ENCODE data around the gene SOX5. TPM values are rescaled to one million over a fixed set of nuclear protein-coding genes. Genes with fewer than 3 reads are reported as not detected.

SOX5 gene
- total RNA-seq, 1 donor from 2014 or later: 2.9 TPM

DNA sequence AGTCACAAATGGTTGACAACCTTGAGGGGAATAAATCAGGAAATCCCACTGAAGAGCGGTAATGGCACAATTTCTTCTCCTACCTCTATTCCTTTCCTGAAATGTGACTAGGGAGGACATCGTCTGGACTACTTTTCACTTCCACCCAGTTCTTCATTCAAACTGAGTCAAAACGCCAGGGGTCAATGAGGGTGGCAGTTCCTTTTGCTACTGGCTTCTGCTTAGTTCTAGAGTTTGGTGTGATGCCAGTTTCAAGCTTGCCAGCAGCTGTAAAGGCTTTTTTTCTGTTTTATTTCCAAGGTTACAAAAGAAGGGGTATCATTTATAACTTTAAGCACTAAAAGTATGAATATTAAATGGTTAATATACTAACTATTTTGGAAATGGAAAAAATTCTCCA is 286.5 kb downstream of the SOX5 start:
- TF ChIP-seq, protein P1, sequence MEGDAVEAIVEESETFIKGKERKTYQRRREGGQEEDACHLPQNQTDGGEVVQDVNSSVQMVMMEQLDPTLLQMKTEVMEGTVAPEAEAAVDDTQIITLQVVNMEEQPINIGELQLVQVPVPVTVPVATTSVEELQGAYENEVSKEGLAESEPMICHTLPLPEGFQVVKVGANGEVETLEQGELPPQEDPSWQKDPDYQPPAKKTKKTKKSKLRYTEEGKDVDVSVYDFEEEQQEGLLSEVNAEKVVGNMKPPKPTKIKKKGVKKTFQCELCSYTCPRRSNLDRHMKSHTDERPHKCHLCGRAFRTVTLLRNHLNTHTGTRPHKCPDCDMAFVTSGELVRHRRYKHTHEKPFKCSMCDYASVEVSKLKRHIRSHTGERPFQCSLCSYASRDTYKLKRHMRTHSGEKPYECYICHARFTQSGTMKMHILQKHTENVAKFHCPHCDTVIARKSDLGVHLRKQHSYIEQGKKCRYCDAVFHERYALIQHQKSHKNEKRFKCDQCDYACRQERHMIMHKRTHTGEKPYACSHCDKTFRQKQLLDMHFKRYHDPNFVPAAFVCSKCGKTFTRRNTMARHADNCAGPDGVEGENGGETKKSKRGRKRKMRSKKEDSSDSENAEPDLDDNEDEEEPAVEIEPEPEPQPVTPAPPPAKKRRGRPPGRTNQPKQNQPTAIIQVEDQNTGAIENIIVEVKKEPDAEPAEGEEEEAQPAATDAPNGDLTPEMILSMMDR (IDR thresholded peaks at IDR 0.05; ENCODE audit: borderline replicate concordance): no peak
- Histone ChIP-seq H3K27me3 (ENCODE audit: low read depth) (no peaks in the 10 kb centered on the region), H3K36me3 (no peaks in the 10 kb centered on the region), H3K27ac (replicated peaks) (no peak overlapping the region), H3K4me1 (no peaks in the 10 kb centered on the region), H3K9me3 (replicated peaks) (no peaks in the 10 kb centered on the region), H3K4me3 (no peak overlapping the region)
- no peak for DNase-seq
- intact Hi-C loops (cut with micrococcal nuclease): no loop called here

DNA sequence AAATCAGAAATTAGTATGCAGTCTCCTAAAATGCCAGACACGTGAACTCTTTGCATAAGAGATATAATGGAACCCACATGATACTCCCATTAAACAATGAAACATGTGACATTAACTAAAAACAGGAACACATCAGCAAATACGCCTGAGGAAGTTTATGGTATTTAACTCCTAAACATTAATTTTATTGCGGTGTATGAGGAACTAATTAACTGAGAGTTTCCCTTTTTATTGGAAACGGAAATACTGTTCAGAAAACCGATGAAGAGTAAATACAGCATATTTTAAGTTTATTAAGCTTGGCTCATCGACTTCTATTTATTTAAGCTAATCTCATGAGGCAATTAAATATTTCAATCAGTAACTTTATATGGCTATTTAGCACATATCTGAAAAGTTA is 290.3 kb downstream of the SOX5 start:
- no peaks in the 10 kb centered on the region for H3K4me1 ChIP-seq
- no peak overlapping the region for H3K27ac ChIP-seq (replicated peaks)
- no peaks in the 10 kb centered on the region for H3K27me3 ChIP-seq (ENCODE audit: low read depth)
- H3K9me3 ChIP-seq (replicated peaks): no peaks in the 10 kb centered on the region
- H3K4me3 ChIP-seq: no peak overlapping the region
- intact Hi-C loops (cut with micrococcal nuclease): no loop called here
- TF ChIP-seq, protein P1 (IDR thresholded peaks at IDR 0.05; ENCODE audit: borderline replicate concordance): no peak
- no peaks in the 10 kb centered on the region for H3K36me3 ChIP-seq
- no peak for DNase-seq

DNA sequence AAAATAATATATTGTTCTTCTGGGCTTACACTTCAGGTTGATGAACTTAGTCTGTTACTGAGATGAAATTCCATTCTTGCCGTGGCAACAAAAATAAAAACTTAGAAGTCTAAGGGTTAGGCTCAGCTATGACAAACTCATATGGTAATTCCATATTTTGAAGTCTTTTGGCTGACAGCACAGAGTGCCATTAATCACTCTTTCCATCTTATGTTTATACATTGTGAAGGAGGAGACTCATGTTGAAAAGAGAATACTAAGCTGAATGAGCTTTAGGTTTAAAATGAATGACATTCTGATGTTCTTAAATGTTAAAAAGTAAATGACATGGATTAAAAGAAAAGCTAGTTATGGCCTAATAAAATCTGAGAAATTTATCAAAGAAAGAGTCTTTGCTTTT is 291.9 kb downstream of the SOX5 start:
- intact Hi-C loops (cut with micrococcal nuclease): no loop called here
- Histone ChIP-seq H3K4me3 (no peak overlapping the region), H3K4me1 (no peaks in the 10 kb centered on the region), H3K27me3 (ENCODE audit: low read depth) (no peaks in the 10 kb centered on the region), H3K36me3 (no peaks in the 10 kb centered on the region), H3K27ac (replicated peaks) (no peak overlapping the region), H3K9me3 (replicated peaks) (no peaks in the 10 kb centered on the region)
- DNase-seq: no peak
- TF ChIP-seq, protein P1 (IDR thresholded peaks at IDR 0.05; ENCODE audit: borderline replicate concordance): no peak

DNA sequence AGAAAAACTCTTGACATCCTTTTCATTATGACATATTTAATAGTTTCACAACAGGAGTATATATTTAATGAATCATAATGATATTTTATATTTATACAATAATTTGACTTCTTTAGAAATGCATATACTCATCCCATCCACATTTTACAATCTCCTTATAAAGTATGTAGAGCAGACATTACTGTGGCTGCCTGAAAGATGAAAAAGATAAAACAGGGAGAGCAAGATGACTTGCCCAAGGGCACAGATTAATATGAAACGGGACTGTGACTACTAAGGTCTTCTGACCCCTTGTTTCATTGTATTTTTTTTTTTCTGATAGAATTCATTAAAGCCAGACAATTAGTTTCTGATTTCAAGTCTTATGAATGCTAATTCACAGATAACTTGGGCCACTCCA is 293.6 kb downstream of the SOX5 start:
- TF ChIP-seq, protein P1 (IDR thresholded peaks at IDR 0.05; ENCODE audit: borderline replicate concordance): no peak
- no peak overlapping the region for H3K27ac ChIP-seq (replicated peaks)
- no peak for DNase-seq
- no peaks in the 10 kb centered on the region for H3K9me3 ChIP-seq (replicated peaks)
- H3K27me3 ChIP-seq (ENCODE audit: low read depth): no peaks in the 10 kb centered on the region
- no peaks in the 10 kb centered on the region for H3K4me1 ChIP-seq
- H3K4me3 ChIP-seq: no peak overlapping the region
- no peaks in the 10 kb centered on the region for H3K36me3 ChIP-seq
- intact Hi-C loops (cut with micrococcal nuclease): no loop called here

DNA sequence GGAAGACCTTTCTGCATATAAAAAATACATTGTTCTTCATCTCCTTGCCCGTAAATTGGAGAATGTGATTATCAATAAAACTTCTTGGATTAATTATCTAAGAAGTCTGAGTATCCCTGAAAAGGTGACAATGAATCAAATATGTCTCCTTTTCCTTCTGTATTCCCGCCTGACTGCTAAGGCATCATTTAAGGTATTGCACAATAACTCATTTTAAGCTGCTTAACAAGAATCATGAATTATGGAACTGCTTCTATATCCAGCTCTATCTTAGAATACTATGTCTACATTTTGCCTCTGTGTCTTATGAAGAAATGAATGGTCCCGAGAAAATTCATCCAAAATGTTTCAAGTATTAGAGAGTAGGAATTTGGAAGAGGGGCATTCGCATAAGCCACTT is 294.4 kb downstream of the SOX5 start:
- Histone ChIP-seq H3K4me3 (no peak overlapping the region), H3K36me3 (no peaks in the 10 kb centered on the region), H3K27me3 (ENCODE audit: low read depth) (no peaks in the 10 kb centered on the region), H3K27ac (replicated peaks) (no peak overlapping the region), H3K9me3 (replicated peaks) (no peaks in the 10 kb centered on the region), H3K4me1 (no peaks in the 10 kb centered on the region)
- TF ChIP-seq, protein P1 (IDR thresholded peaks at IDR 0.05; ENCODE audit: borderline replicate concordance): no peak
- no peak for DNase-seq
- intact Hi-C loops (cut with micrococcal nuclease): no loop called here

DNA sequence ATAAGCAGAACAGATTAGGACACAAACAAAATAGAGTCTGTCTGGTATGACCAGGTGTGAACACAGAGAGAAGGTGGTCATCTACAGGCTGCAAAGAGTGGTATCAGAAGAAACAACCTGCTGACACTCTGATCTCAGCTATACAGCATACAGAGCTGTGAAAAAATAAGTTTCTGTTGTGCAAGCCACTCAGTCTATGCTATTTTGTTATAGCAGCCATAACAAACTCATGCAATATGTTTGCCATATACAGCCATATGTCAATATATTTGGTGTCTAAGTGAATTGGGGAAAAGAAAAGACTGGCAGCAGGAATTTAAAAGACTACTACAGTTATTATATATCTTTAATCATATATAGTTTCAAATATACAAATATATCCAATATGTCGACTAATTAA is 300.9 kb downstream of the SOX5 start:
- H3K27me3 ChIP-seq (ENCODE audit: low read depth): no peaks in the 10 kb centered on the region
- no peaks in the 10 kb centered on the region for H3K36me3 ChIP-seq
- TF ChIP-seq, protein P1 (IDR thresholded peaks at IDR 0.05; ENCODE audit: borderline replicate concordance): no peak
- no peak overlapping the region for H3K27ac ChIP-seq (replicated peaks)
- no peaks in the 10 kb centered on the region for H3K4me1 ChIP-seq
- DNase-seq: no peak
- intact Hi-C loops (cut with micrococcal nuclease): no loop called here
- H3K9me3 ChIP-seq (replicated peaks): peaks cover 26% of the 10 kb centered on the region
- no peak overlapping the region for H3K4me3 ChIP-seq

All from left ventricle myocardium inferior (tissue), 1 donor.